HG03060 (cell line): ENCODE data around the gene TBCK.

Source experiments
- ATAC-seq: cut with Tn5 transposase; IDR thresholded peaks from one replicate; pipeline ENCODE4 v1.9.1; 2021; ENCODE audit warnings: low read depth, moderate number of reproducible peaks; ENCODE audit not compliant: unreplicated experiment

Gene TBCK

GRCh38 chr4:106315968-106316772 lies at the start of gene TBCK, which contains the start of gene AIMP1:
Gene TBCK (minus strand): TSS chr4:106316209. CDS start chr4:106308960, 7,249 bp downstream.
Gene AIMP1 (plus strand): TSS chr4:106316550. CDS start chr4:106325010, 8,460 bp downstream.
- peak; percentile 70 for ATAC-seq

DNA sequence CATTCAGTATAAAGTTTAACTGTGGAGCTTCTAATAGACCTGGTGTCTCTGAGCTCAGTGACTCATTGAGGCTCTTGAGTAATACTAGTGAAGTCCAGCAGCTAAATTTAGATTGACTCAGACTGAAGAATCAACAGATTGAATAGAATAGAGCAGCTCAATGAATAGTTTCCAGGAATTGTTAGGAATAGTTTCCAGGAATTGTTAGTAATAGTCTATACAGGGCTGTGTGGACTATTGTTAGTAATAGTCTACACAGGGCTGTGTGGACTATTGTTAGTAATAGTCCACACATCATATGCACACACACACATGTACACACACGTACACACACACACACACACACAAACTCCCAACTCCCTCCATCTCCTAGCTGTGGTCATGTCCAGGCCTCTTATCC lies 49.6 kb upstream of the TBCK start:
- ATAC-seq, result no peak

DNA sequence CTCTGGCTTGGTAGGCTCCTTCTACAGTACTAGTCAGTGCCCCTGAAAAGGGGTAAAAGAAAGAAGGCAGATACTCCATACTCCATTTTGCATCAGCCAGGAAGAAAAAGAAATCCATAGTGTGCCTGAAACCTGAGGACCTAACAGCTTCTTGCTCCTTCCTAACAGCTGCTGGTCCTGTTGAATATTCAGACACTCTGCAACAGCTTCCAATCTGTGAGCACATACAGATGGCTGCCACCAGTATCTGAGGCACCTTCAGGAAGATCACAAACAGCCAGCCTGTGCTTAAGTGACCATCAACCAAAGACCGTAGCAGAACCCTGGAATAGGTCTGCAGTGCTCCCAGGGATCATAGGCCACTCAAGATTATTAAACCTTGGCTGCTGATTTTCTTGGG lies 48.3 kb upstream of the TBCK start:
- no peak for ATAC-seq

DNA sequence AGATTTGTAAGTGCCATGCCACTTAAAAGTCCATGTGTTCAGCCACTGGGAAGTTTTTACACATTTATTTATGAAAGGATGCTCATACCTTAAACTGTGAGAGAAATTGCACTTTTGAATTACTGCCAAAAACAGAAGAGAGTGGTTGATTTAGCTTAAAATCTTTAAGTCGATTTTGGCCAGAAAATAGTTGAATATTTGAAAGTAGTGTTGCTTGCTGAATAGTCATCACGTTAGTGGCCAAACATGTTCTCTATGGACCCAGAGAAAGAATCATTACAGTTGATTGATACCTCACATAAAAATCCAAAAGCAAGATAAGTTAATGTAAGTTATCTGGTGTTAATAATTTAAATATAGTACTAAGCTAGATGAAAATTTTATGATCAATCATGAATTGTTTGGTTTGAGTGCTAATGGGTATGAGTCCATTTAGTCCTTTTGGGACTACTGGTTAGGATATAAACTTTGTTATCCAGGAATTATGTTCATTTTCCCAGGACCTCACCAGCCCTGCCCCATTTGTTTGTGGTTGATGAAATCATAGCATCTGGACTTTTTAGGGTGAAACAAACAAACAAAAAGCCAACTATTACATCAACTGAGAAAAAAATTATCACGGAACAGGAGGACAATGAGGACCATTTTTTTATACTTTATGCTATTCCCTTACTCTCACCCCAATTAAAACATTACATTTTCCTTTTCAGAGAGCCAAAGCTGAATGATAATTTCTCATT lies 46.2 kb upstream of the TBCK start:
- no peak for ATAC-seq

GRCh38 chr4:106358899-106359298 lies 42.9 kb upstream of the TBCK start:
- no peak for ATAC-seq

DNA sequence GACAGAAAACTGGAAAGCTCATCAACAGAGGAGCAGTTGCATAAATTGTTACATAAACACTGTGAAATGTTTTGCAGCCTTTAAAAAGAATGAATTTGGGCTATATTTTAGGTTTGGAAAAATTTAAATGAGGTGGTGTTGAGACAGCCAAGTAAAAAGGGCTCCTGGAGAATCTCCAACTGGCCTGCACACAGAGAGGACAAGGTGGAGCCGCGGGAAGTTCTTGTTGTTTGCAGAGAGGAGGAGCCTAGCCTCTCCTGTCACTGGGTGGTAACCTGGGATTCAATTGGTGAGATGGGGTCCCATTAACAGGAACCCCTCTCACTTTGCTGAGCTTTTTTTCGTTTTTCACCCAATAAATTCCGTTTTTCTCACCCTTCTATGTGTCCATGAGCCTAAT lies 39.2 kb upstream of the TBCK start:
- no peak for ATAC-seq

DNA sequence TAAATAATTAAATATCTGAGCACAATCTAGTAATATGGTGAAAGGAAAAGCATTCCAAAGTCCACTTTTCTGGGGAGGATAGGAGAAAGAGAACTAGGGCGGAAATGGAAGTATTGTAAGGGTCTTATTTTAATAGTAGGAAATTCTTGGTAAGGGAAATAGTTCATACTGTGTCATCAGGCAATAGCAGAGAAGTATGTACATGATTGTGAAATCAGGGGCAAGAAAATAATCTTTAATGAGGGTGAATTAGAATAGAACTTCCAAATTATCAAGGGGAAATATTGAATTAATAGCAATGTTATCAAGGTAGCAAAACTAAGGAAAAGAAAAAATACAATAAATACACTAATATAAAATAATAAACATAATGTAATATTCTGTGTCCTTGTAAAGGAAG lies 37.8 kb upstream of the TBCK start:
- no peak for ATAC-seq

DNA sequence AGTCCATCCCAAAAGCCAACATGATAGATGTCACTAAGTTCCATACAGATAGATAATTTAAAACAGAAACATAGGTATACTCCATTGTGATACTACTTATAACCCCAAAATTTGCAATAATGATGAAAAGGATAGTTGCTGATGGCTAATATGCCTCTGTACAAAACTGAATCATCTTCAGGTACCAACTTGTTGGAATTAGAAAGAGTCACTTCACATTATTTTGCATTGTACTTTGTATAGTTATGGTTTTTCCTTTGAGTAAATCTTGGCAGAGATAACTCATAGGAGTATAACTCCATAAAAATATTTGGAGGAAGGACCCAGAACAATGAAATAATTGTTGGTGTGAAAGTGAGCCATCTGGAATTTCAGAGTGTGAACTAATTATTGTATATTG lies 35.0 kb upstream of the TBCK start:
- no peak for ATAC-seq

- no peak for ATAC-seq
Measured at GRCh38 chr4:106347167-106347566, 31.2 kb upstream of the TBCK start.

DNA sequence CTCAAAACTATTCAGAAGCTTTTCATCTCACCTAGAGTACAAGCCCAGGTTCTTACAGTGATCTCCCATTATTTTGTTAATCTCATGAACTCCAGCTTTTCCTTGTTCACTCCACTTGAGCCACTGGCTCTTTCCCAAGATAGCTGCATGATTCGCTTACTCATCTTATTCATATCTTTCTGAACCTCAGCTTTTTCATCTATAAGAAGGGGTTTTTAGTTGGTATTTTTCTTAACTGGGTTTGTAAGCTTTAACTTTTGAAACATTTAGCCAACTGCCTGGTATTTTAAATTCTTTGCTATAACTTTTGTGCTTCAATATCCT lies 28.6 kb upstream of the TBCK start:
- no peak for ATAC-seq

GRCh38 chr4:106343865-106344646 lies 28.0 kb upstream of the TBCK start:
- ATAC-seq, result no peak

- ATAC-seq, result no peak
Measured at GRCh38 chr4:106340774-106341173, 24.8 kb upstream of the TBCK start.

- ATAC-seq, result no peak
Measured at GRCh38 chr4:106339431-106339830, 23.4 kb upstream of the TBCK start.

DNA sequence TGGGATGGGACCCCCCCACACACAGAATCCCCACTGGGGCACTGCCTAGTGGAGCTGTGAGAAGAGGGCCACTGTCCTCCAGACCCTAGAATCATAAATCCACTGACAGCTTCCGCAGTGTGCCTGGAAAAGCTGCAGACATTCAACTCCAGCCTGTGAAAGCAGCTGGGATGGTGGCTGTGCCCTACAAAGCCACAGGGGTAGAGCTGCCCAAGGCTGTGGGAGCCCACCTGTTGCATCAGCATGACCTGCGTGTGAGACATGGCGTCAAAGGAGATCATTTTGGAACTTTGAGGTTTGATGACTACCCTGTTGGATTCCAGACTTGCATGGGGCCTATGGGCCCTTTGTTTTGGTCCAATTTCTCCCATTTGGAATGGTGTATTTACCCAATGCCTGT lies 22.7 kb upstream of the TBCK start:
- ATAC-seq, result no peak

GRCh38 chr4:106337916-106338315 lies 21.9 kb upstream of the TBCK start:
- ATAC-seq, result no peak

- ATAC-seq, result no peak
Measured at GRCh38 chr4:106336618-106337017, 20.6 kb upstream of the TBCK start.

DNA sequence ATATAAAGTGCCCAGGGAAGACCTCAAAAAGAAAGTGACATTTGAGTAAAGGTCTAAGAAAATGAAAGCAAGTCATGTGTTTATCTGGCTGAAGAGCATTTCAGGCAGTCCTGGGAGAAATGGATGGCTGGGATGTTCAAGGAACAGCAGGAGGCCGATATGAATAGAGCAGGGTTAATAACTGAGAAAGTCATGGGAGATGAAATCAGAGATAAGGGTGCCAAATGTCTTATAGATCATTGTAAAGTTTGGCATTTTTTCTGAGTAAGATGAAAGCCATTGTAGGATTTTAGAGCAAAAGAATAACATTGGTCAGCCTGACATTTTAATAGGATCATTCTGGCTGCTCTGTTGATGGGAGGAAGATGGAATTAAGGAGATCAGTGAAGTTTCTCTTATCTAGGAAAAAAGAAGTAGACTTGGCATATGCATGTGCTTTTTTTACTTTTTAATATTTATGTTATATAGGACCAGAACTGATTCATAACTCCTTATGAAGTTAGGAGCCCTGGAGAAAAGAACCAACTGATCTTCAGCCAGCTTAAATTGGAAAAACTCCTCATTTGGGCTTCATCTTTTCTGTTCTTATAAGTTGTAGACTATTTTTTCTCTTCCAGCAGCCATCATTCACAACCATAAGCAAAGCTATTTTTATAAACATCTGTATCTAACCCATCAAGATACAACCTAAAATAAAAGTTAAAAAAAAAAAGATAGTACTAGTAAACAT lies 18.9 kb upstream of the TBCK start:
- ATAC-seq, result no peak

GRCh38 chr4:106333186-106333585 lies 17.2 kb upstream of the TBCK start:
- ATAC-seq, result no peak

DNA sequence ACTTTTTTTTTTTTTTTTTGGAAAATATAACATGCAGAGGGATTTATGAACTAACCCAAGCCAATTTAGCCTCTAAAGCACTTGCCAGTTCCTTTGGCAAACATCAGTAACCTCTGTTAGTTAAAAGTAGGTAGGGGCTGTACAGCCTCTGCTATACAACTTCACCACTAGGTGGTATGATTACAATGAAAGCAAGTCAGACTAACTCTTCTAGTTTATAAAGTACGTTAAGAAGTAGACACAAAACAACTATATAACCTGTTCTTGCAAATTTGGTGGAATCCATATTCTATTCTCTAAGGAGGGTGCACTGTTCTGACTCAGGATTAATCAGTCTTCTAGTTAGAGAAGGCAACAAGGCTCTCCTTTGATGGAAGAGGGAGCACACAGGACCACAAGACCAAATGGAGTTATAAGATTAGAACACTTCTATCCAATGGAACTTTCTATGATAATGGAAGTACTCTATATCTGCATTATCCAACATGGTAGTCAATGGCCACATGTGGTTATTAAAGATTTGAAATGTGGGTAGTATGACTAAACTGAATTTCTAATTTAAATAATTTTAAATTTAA lies 13.1 kb upstream of the TBCK start:
- peak; percentile 61 for ATAC-seq

- no peak for ATAC-seq
Measured at GRCh38 chr4:106325800-106326199, 9.8 kb upstream of the TBCK start.
